ENCODE data around the gene OR10G8.

Gene OR10G8

GRCh38 chr11:124079631-124080326, 53.2 kb downstream of the OR10G8 start:
- no peak for TF ChIP-seq ZNF565 (CRISPR knock-in tag; conservative IDR thresholded peaks at IDR 0.05; ENCODE audit: low read depth)
- TF ChIP-seq ISL1 (CRISPR knock-in tag; IDR thresholded peaks at IDR 0.05): no peak
- no peak for TF ChIP-seq SNAI2 (CRISPR knock-in tag; IDR thresholded peaks at IDR 0.05)
- TF ChIP-seq ZC3H10 (CRISPR knock-in tag; IDR thresholded peaks at IDR 0.05): no peak
- no peak for TF ChIP-seq ZNF8 (CRISPR knock-in tag; IDR thresholded peaks at IDR 0.05)
- no peak for TF ChIP-seq CSDC2 (CRISPR knock-in tag; IDR thresholded peaks at IDR 0.05)
- no peak for TF ChIP-seq ZFP3 (CRISPR knock-in tag; IDR thresholded peaks at IDR 0.05)
- TF ChIP-seq CSRNP3 (CRISPR knock-in tag; IDR thresholded peaks at IDR 0.05): no peak
- no peak for TF ChIP-seq OSR1 (CRISPR knock-in tag; IDR thresholded peaks at IDR 0.05)
- no peak for TF ChIP-seq ARNTL (CRISPR knock-in tag; IDR thresholded peaks at IDR 0.05; ENCODE audit: borderline replicate concordance, low read depth)
- TF ChIP-seq TSHZ2 (CRISPR knock-in tag; IDR thresholded peaks at IDR 0.05): no peak
- no peak for TF ChIP-seq GLIS3 (CRISPR knock-in tag; IDR thresholded peaks at IDR 0.05)
- no peak for TF ChIP-seq ESRRG (CRISPR knock-in tag; IDR thresholded peaks at IDR 0.05)
- no peak for TF ChIP-seq PPARA (CRISPR knock-in tag; IDR thresholded peaks at IDR 0.05; ENCODE audit: borderline replicate concordance)
- TF ChIP-seq RARB (CRISPR knock-in tag; IDR thresholded peaks at IDR 0.05): no peak
- TF ChIP-seq PATZ1 (CRISPR knock-in tag; IDR thresholded peaks at IDR 0.05; ENCODE audit: borderline replicate concordance): no peak
- no peak for TF ChIP-seq TOX (CRISPR knock-in tag; IDR thresholded peaks at IDR 0.05; ENCODE audit: borderline replicate concordance)
- TF ChIP-seq ZFP30 (CRISPR knock-in tag; IDR thresholded peaks at IDR 0.05): no peak
- no peak for TF ChIP-seq TCF4 (CRISPR knock-in tag; IDR thresholded peaks at IDR 0.05; ENCODE audit: borderline replicate concordance)
- ATAC-seq: no peak

All from SK-N-SH treated with all-trans-retinoic acid at 6 μM for 48 hours (cell line).